Suppressor macrophage treated with lipopolysaccharide for 1 hour (primary cell): ENCODE measurements around the gene RNF130.

ENCODE experiments used
- DNase-seq, 3 donors: peaks; one replicate each; pipeline ENCODE4 v3.0.0-alpha.2; 2020 to 2022

RNF130 gene

DNA sequence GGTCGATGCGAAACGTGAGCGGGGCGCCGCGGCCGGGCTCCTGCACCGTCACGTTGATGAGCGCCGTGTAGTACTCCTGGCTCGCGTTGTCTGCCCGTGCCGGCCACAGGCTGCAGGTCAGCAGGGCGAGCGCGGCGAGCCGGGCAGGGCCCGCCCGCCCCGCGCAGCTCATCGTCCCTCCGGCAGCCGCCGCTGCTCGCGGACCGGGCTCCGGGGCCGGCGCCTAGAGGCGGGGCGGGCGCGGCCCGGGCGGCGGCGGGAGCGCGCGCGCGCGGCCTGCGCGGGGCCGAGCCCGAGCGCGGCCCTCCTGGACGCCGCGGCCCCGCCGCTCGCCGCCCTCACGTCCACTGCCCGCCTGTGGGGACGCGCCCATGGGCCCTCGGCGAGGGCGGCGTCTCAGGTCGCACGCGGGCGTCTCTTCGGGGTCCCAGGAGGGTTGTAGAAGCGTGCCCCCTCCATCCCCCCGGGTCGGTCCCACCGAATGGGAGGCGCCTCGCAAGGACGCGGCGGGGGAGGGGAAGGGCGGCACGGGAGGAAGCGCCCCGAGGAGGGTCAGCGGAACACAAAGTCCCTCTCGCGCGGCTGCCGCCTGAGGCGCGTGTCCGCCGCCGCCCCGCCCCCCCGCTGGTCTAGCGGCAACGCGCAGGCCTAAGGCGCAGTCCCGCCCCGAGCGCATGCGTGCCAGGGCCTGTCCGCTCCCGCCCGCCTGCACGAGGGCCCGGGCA is at the start of gene RNF130:
RNF130 (minus strand) TSS at position 229 of the 725 bp plus-strand sequence; CDS start at position 172, 57 bp downstream.
- DNase-seq = peak; percentile 95 to 100 (median 99)

GRCh38 chr5:180120237-180121101 is 48.9 kb upstream of the RNF130 start:
- DNase-seq = no peak

DNA sequence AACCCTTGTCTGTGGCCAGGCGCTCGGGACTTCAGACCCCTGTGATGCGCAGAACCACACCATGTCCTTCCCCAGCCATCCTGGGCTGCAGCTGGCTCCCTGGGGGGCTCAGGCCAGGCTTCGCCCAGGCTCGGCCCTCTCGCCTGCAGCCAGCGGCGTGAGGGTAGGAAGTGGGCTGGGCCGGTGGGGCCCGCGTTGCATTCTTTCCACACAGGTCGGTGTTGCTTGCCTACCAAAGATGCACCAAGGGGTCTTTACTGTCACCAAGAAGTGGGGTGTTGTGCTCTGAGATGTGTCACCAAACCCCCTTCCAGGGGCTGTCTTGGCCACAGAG is 48.3 kb upstream of the RNF130 start:
- no peak for DNase-seq

DNA sequence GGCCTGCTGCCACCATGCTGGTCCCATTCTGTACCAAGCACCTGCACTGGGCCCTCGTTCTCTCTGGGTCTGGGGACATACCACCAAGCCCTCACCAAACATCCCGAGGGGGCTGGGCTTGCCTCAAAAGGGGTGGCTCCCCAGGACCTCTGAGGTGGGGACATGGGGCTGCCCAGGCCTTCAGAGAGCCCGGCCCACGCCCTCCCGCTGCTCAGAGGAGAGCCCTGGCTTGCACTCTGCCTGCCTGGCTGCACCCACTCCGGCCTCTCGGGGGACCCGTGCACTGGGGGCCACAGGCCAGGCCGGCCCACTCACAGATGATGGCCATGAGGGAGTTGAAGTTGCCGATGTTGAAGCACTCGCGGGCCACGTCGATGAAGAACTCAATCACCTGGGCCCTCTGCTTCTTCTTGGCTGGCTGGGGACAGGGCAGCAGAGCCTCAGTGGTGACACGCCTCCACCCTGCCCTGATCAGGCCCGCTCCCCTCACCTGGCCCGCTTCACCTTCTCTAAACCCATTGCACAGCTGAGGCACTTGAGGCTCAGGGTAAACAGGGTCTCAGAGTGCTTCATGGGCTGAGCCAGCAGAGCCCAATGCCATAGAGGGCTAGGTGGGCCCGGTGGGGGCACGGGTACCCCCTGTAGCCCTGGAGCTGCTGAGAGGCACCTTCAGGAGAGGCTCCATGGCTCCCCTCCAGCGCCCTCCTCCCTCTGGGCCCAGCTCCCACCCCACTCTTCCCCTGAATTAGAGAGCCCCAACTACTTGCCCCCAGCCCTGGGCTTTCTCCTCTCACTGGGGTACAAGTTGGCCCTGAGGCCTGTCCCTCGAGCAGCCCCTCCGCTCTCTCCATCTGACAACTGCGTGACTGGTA is 47.7 kb upstream of the RNF130 start:
- DNase-seq = no peak

- DNase-seq = no peak
Observed at GRCh38 chr5:180118391-180118791, 46.8 kb upstream of the RNF130 start.

- no peak for DNase-seq
Observed at GRCh38 chr5:180117000-180117725, 45.6 kb upstream of the RNF130 start.

GRCh38 chr5:180116077-180116999 is 44.8 kb upstream of the RNF130 start:
- no peak for DNase-seq

DNA sequence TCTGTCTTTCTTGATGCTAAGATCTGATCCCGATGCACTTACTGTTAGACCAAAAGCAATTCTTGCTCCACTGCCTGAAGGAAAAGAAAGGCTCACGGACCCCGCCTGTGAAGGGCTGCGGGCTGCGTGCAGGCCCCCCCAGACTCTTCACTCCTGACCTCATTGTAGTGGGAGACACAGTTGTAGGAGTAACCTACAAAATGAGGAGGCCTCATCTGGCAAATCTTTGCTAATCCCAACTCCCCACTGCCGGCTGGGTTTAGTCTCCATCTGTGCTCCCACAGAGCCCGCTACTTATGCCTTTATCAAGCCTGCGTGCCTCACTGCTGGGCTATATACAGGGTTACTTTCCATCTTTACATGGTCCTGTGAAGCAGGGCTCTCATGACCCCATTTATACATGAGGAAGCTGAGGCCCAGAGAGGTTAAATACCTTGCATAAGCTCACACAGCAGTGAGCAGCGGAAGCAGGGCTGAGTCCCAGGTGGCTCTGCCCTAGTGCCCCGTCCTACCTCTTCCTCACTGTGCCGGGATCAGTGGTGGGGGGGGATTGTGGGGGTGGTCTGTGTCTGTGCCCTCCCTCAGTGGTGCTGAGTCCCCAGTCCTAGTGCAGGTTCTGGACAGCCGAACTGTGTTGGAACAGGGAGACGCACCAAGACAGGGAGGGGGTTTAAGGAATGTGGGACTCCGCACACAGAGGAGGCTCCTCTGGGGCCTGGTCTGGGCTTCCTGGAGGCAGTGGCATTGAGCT is 43.9 kb upstream of the RNF130 start:
- no peak for DNase-seq

GRCh38 chr5:180114304-180115003 is 42.9 kb upstream of the RNF130 start:
- no peak for DNase-seq

DNA sequence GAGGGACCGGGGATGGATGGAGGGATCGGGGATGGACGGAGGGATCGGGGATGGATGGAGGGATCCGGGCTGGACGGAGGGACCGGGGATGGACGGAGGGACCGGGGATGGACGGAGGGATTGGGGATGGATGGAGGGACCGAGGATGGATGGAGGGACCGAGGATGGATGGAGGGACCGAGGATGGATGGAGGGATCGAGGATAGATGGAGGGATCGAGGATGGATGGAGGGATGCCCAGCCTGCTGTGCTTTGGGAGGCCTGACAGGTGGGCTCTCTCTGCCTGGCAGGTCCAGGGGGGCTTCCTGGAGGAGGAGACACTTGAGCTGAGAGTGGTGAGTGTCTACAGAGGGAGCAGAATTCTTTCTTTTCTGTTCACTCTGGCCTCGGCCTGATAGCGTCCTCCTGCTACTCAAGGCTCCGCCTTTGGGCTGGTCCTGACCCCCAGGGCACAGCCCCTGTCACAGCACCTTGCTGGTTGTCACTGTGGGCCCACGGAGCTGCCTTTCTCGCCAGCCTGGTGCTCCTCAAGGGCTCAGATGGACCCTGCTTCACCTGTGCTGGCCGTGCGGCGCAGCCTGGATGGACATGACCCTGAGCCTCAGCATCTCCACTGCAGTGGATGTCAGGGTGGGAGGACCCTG is 42.2 kb upstream of the RNF130 start:
- DNase-seq = no peak

- no peak for DNase-seq
Observed at GRCh38 chr5:180112181-180112861, 40.8 kb upstream of the RNF130 start.

GRCh38 chr5:180111273-180112002 is 39.9 kb upstream of the RNF130 start:
- no peak for DNase-seq

- no peak for DNase-seq
Observed at GRCh38 chr5:180109920-180110319, 38.4 kb upstream of the RNF130 start.

DNA sequence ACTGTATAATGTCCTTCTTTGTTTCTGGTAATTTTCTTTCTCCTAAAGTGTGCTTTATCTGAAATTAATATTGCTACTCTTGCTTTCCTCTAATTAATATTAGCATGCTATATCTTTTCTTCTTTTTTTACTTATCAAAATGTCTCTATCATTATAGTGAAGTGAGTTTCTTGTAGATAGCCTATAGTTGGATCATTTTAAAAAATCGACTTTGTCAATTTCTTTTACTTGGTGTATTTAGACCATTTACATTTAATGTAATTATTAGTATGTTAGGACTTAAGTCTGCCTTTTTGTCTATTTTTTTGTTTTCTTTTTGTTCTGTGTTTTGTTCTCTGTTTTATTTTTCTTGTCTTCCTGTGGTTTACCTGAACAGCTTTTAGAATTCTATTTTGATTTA is 35.4 kb upstream of the RNF130 start:
- DNase-seq = no peak

DNA sequence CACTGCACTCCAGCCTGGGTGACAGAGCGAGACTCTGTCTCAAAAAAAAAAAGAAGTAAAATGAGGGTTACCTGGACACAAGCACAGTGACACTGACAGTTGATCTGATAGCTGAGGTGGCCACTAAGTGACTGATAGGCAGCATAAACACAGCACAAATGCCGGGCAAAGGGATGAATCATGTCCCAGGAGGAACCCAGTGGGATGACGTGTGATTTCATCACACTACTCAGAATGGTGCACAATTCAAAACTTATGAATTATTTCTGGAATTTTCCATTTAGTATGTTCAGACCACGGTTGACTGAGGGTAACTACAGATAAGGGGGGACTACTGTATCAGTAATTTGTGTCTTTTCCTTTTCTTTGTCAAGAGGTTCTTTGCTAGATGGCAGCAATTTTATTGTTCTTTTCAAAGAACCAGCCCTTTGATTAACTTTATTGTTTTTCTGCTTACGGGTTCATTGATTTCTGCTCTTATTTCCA is 34.3 kb upstream of the RNF130 start:
- DNase-seq = peak; percentile 56 to 72 (median 72)

DNA sequence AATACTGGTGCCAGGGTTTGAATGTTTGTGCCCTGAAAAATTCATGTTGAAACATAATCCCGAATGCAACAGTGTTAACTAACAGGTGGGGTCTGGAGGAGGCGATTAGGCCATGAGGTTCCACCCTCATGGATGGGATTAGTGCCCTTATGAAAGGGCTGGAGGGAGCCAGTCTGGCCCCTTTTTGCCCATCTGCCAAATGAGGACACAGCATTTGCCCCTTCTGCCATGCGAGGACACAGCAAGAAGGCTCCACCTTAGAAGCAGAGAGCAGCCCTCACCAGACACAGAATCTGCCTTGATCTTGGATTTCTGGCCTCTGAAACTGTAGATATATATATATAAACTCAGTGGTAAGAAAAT is 32.6 kb upstream of the RNF130 start:
- no peak for DNase-seq

DNA sequence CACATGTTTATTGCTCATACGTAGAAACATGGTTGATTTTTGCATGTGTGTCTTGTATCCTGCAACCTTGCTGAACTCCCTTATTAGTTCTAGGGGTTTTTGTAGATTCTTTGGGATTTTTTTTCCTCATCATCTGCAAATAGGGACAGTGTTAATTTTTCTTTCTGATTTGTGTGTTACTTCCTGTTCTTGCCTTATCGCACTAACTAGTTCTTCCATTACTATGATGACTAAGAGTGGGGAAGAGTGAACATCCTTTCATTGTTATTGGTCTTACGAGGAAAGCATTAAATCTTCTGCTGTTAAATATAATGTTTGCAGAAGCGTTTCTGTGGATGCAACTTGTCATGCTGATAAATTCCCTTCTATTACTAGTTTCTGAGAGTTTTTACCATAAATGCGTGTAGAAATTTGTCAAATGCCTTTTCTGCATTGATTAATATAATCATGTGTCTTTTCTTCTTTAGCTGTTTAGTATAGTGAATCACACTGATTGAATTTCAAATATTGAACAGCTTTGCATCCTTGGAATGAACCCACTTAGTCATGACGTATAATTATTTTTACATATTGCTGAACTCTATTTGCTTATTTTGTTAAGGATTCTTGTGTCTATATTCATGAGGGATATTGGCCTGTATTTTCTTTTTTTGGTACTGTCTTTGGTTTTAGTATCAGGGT is 32.1 kb upstream of the RNF130 start:
- DNase-seq = peak in 1 of 3 donors; percentile 20
